ENCODE measurements around the gene CORIN. TPM values are rescaled to one million over a fixed set of nuclear protein-coding genes. Genes with fewer than 3 reads are reported as not detected.
A peak's percentile ranks its signal among the peaks of the same experiment; 100 is the strongest.

The CORIN gene
- total RNA-seq, 8 experiments from 2014 or later: 0.25 to 1.5 (median 0.69) TPM

GRCh38 chr4:47686294-47686872, 151.5 kb downstream of the CORIN start:
- WGBS, 10 experiments: 32 to 100% (median 59%) methylated on average over 1 to 9 of the region's 9 CpGs
- ATAC-seq (replicated peaks in 6 of 8): peak in 5 of 8 experiments; percentile 32 to 75 (median 63)
- Histone ChIP-seq H3K4me3 (no peak overlapping the region), H3K4me1 (replicated peaks in 1 of 2) (no peaks in the 10 kb centered on the region), H3K27ac (no peak overlapping the region)
- in situ Hi-C loops (cut with MboI; ENCODE audit: low pct_unique_long_range_greater_than_20kb in 2 of 9, low sequenced_read_pairs in 9 of 9, unreplicated experiment in 9 of 9): loop anchor here in 2 of 9 experiments (25.0 kb wide), 1 partner anchor 251 kb away; no protein-coding TSS in a partner anchor

DNA sequence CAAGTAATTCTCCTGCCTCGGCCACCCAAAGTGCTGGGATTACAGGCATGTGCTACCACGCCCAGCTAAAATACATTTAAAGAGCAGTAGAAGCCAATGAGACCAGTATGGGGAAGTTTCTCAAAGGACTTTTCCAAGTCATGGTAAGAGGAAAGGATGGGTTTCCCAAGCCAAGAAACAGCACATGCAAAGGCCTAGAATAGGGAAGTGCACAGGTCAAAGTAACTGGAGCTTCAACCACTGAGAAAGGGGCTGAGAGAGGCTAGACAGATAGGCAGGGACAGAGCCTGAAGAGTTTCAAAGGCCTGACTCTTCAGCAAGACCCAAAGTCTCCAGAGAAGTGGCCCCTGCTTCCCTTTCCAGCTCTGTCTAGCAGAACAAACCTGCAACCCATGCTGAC, 162.1 kb downstream of the CORIN start:
- ATAC-seq (replicated peaks in 6 of 8): no peak
- 44 to 100% (median 79%) methylated on average over 1 to 2 of the region's 2 CpGs; no CpG with 5 or more reads in 3 of the 10 experiments for WGBS, 10 experiments
- Histone ChIP-seq H3K4me1 (replicated peaks in 1 of 2) (peaks cover 0 to 2% of the 10 kb centered on the region in 2 donors), H3K27ac (no peak overlapping the region), H3K4me3 (no peak overlapping the region)
- in situ Hi-C loops (cut with MboI; ENCODE audit: low pct_unique_long_range_greater_than_20kb in 2 of 9, low sequenced_read_pairs in 9 of 9, unreplicated experiment in 9 of 9): loop anchor here in 2 of 9 experiments (25.0 kb wide), 1 partner anchor 261 kb away; no protein-coding TSS in a partner anchor

GRCh38 chr4:47674144-47674543, 163.7 kb downstream of the CORIN start:
- Histone ChIP-seq H3K4me1 (replicated peaks in 1 of 2) (peaks cover 0 to 2% of the 10 kb centered on the region in 2 donors), H3K4me3 (no peak overlapping the region), H3K27ac (no peak overlapping the region)
- in situ Hi-C loops (cut with MboI; ENCODE audit: low pct_unique_long_range_greater_than_20kb in 2 of 9, low sequenced_read_pairs in 9 of 9, unreplicated experiment in 9 of 9): no loop called here
- ATAC-seq (replicated peaks in 6 of 8): peak in 2 of 8 experiments; percentile 18 to 51
- 0 to 100% (median 72%) methylated on average over 1 to 4 of the region's 4 CpGs for WGBS, 10 experiments

DNA sequence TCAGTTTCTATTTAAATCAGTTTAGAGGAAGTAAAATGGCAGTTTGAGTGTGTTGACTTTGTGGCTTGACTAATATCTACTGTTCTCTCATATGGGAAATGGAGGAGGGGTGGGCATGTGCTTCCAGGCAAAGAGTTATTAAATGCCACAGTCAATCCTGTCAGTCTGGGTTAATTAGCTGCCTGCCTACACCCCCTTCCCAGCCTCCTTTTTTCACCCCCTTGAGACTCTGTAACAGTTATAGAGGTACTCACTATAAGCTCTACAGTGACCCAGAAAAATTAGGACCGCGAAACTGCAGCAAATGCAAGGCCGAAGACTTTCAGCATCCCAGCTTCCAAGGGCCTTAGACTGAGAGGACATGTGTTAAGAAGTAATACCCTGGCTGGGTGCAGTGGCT, 165.2 kb downstream of the CORIN start:
- Histone ChIP-seq H3K4me1 (replicated peaks in 1 of 2) (peaks cover 0 to 2% of the 10 kb centered on the region in 2 donors), H3K4me3 (no peak overlapping the region), H3K27ac (no peak overlapping the region)
- 100% methylated on average over 1 to 3 of the region's 3 CpGs; no CpG with 5 or more reads in 3 of the 10 experiments for WGBS, 10 experiments
- in situ Hi-C loops (cut with MboI; ENCODE audit: low pct_unique_long_range_greater_than_20kb in 2 of 9, low sequenced_read_pairs in 9 of 9, unreplicated experiment in 9 of 9): no loop called here
- no peak for ATAC-seq (replicated peaks in 6 of 8)

DNA sequence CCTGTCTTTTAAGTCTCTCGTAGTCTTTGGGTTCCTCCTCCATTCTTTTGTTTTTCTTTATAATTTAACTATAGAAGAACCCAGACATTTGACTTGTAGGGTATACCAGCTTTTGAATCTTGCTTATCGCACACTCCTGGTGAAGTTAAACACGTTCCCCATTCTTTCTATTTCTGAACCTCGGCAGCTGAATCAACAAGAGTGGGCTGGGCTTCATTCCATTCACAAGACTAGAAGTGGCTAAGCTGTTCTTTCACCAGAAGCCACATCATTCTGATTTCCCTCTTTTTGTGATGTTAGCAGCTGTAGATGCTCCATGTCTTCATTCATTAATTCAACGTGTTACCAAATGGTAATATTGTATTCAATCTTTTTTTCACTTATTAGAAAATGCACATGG, 167.9 kb downstream of the CORIN start:
- WGBS, 10 experiments: 8 to 82% (median 63%) methylated on average over 2 to 4 of the region's 5 CpGs; no CpG with 5 or more reads in 1 of the 10 experiments
- Histone ChIP-seq H3K27ac (no peak overlapping the region), H3K4me3 (no peak overlapping the region), H3K4me1 (replicated peaks in 1 of 2) (no peaks in the 10 kb centered on the region)
- in situ Hi-C loops (cut with MboI; ENCODE audit: low pct_unique_long_range_greater_than_20kb in 2 of 9, low sequenced_read_pairs in 9 of 9, unreplicated experiment in 9 of 9): no loop called here
- peak in 1 of 8 experiments; percentile 66 for ATAC-seq (replicated peaks in 6 of 8)

GRCh38 chr4:47668810-47669408, 169.0 kb downstream of the CORIN start:
- no peak overlapping the region for H3K27ac ChIP-seq
- ATAC-seq (replicated peaks in 6 of 8): peak in 4 of 8 experiments; percentile 58 to 90 (median 82)
- WGBS, 10 experiments: 15 to 100% (median 46%) methylated on average over 2 to 11 of the region's 11 CpGs
- in situ Hi-C loops (cut with MboI; ENCODE audit: low pct_unique_long_range_greater_than_20kb in 2 of 9, low sequenced_read_pairs in 9 of 9, unreplicated experiment in 9 of 9): no loop called here
- H3K4me3 ChIP-seq: no peak overlapping the region
- no peaks in the 10 kb centered on the region for H3K4me1 ChIP-seq (replicated peaks in 1 of 2)

DNA sequence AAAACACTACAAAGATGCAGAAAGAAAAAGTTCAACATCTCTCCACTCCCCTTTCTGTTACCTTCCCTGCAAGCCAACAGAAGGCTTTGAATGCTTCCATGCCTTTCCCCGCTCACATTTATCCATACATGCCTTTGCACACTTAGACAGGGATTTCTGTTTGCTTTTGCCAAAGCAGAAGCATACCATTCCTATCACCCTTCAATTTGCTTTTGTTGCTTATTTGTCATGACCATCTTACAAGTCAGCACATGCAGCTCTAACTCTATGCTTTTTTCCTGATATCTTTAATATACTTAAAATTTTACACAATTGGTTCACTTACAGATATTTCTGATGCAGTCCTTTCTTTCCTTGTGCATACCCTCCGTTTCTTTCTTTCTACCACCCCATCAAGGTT, 169.6 kb downstream of the CORIN start:
- Histone ChIP-seq H3K27ac (no peak overlapping the region), H3K4me1 (replicated peaks in 1 of 2) (no peaks in the 10 kb centered on the region), H3K4me3 (no peak overlapping the region)
- in situ Hi-C loops (cut with MboI; ENCODE audit: low pct_unique_long_range_greater_than_20kb in 2 of 9, low sequenced_read_pairs in 9 of 9, unreplicated experiment in 9 of 9): no loop called here
- 50 to 100% (median 80%) methylated on average over 1 to 2 of the region's 2 CpGs; no CpG with 5 or more reads in 1 of the 10 experiments for WGBS, 10 experiments
- ATAC-seq (replicated peaks in 6 of 8): no peak

GRCh38 chr4:47667552-47667951, 170.3 kb downstream of the CORIN start:
- 28 to 100% (median 80%) methylated on average over 1 to 3 of the region's 3 CpGs for WGBS, 10 experiments
- ATAC-seq (replicated peaks in 6 of 8): no peak

DNA sequence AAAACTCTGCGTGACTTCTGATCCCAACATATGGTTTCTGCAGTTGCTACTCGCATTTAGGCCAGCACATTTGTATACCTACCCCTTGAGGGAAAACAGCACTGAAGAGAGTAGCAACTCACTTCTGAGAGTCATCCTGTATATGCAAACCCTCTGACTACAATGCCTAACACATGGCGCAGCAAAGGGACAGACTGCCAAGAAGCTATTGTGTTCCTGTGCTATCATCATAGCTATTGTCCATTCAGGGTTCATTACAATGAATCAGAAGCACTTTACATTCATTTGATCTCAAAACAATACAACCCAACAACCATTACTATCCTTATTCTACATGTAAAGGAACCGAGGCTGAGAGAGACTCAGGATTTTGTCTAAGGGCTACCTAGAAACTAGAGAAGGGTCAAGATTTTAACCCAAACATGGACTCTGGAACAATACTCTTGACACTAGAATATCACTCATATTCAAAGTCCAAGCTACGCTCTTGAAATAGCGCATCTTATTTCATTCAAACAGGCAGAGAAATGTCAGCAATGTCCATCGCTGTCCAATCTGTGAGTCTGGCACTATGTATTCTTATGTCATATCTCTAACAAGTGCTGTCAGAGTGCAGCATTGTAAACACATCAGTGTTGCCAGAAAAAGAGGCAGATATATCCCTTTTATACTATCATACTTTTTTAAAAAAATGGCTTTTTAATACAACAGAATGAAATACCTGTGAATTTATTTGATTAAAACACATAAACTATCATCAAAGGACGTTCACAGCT, 173.6 kb downstream of the CORIN start:
- Histone ChIP-seq H3K27ac (no peak overlapping the region), H3K4me1 (replicated peaks in 1 of 2) (no peaks in the 10 kb centered on the region), H3K4me3 (no peak overlapping the region)
- 30 to 89% (median 82%) methylated on average over 2 to 8 of the region's 8 CpGs for WGBS, 10 experiments
- in situ Hi-C loops (cut with MboI; ENCODE audit: low pct_unique_long_range_greater_than_20kb in 2 of 9, low sequenced_read_pairs in 9 of 9, unreplicated experiment in 9 of 9): no loop called here
- no peak for ATAC-seq (replicated peaks in 6 of 8)

More at GRCh38 chr4:47667552-47667951, 170.3 kb downstream of the CORIN start:
- no peak overlapping the region for H3K27ac ChIP-seq
- H3K4me3 ChIP-seq: no peak overlapping the region
- no peaks in the 10 kb centered on the region for H3K4me1 ChIP-seq (replicated peaks in 1 of 2)
- in situ Hi-C loops (cut with MboI; ENCODE audit: low pct_unique_long_range_greater_than_20kb in 2 of 9, low sequenced_read_pairs in 9 of 9, unreplicated experiment in 9 of 9): no loop called here

- Histone ChIP-seq H3K4me3 (no peak overlapping the region), H3K27ac (no peak overlapping the region), H3K4me1 (replicated peaks in 1 of 2) (no peaks in the 10 kb centered on the region)
- no peak for ATAC-seq (replicated peaks in 6 of 8)
- WGBS, 10 experiments: 65 to 100% (median 87%) methylated on average over 1 to 3 of the region's 3 CpGs
- in situ Hi-C loops (cut with MboI; ENCODE audit: low pct_unique_long_range_greater_than_20kb in 2 of 9, low sequenced_read_pairs in 9 of 9, unreplicated experiment in 9 of 9): no loop called here
Observed at GRCh38 chr4:47662975-47663374, 174.9 kb downstream of the CORIN start.

DNA sequence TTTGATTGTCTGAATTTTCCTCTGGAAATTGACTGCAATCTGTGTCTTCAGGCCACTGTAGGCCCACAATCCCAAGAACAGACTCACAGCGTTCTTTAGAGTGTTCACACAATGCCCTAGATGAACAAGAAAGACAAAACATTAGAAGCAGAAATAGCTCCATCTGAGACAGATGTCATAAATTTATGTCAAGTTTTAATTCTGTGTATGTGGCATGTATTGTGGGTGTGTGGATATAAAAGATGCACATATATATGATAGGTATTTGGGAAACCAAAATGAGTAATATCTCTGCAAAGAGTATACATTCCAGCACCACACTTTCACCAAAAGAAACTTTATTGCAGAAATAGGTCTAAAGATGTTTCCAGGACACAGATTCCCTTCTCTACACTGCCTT, 176.1 kb downstream of the CORIN start:
- ATAC-seq (replicated peaks in 6 of 8): no peak
- WGBS, 10 experiments: 33 to 100% (median 83%) methylated on average over 1 of the region's 1 CpG; no CpG with 5 or more reads in 4 of the 10 experiments
- no peaks in the 10 kb centered on the region for H3K4me1 ChIP-seq (replicated peaks in 1 of 2)
- H3K27ac ChIP-seq: no peak overlapping the region
- in situ Hi-C loops (cut with MboI; ENCODE audit: low pct_unique_long_range_greater_than_20kb in 2 of 9, low sequenced_read_pairs in 9 of 9, unreplicated experiment in 9 of 9): no loop called here
- no peak overlapping the region for H3K4me3 ChIP-seq

- no peak overlapping the region for H3K4me3 ChIP-seq
- ATAC-seq (replicated peaks in 6 of 8): no peak
- WGBS, 10 experiments: 29 to 100% (median 95%) methylated on average over 1 of the region's 1 CpG; no CpG with 5 or more reads in 4 of the 10 experiments
- no peak overlapping the region for H3K27ac ChIP-seq
- H3K4me1 ChIP-seq (replicated peaks in 1 of 2): no peaks in the 10 kb centered on the region
- in situ Hi-C loops (cut with MboI; ENCODE audit: low pct_unique_long_range_greater_than_20kb in 2 of 9, low sequenced_read_pairs in 9 of 9, unreplicated experiment in 9 of 9): no loop called here
Observed at GRCh38 chr4:47659342-47659741, 178.5 kb downstream of the CORIN start.

DNA sequence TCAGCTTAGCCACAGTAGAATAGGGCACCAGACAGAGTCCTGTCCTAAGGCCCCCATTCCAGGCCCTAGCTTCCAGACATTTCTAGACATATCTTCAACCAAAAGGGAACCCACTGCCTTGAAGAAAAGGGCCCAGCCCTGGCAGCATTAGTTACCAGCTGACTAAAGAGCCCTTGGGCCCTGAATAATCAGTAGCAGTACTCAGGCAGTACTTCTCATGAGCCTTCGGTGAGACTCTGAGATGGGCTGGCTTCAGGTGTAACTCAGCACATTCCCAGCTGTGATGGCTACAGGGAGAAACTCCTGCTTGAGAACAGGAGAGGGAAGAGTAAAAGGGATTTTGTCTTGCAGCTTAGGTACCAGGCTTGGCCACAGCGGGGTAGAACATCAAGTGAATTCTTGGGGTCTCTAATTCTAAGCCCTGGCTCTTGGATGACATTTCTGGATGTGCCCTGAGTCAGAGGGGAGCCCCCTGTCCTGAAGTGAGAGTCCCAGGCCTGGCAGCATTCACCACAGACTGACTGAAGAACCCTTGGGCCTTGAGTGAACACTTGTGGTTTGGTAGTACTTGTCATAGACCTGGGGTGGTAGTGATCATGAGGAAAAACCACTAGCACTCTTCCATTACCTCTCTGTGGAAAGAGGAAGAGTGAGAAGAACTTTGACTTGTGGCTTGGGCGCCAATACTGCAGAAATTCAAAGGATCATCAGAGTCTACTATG, 182.7 kb downstream of the CORIN start:
- H3K4me3 ChIP-seq: no peak overlapping the region
- H3K27ac ChIP-seq: no peak overlapping the region
- 40 to 100% (median 78%) methylated on average over 1 to 3 of the region's 3 CpGs; no CpG with 5 or more reads in 1 of the 10 experiments for WGBS, 10 experiments
- H3K4me1 ChIP-seq (replicated peaks in 1 of 2): no peaks in the 10 kb centered on the region
- in situ Hi-C loops (cut with MboI; ENCODE audit: low pct_unique_long_range_greater_than_20kb in 2 of 9, low sequenced_read_pairs in 9 of 9, unreplicated experiment in 9 of 9): no loop called here
- no peak for ATAC-seq (replicated peaks in 6 of 8)
